Measurements from ENCODE around the gene NSD2. TPM values are rescaled to one million over a fixed set of nuclear protein-coding genes. Genes with fewer than 3 reads are reported as not detected.

Gene NSD2
- total RNA-seq, 1 donor from 2014 or later: 176 TPM

DNA sequence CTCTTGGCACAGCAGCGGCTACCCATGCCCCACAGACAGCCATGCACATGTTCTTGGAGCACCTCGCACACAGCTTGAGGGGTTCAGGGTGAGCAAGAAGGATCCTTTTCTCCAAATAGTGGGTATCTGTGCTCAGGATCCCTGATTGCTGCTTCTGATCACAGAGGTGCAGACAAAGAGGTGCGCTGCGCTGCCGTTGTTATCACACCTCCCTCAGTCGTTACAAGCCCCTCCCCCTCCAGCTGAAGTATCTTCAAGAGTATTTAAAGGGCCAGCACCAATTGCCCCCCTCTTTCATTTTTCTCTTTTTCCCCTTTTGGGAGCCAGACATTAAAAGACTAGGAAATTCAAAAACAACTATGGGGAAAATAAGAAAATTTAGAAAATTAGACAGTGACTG, 93.2 kb downstream of the NSD2 start:
- no peak overlapping the region for H3K4me3 ChIP-seq
- peaks cover under 1% of the 10 kb centered on the region for H3K4me1 Mint-ChIP-seq
- H3K4me3 Mint-ChIP-seq: no peak overlapping the region
- H3K27me3 Mint-ChIP-seq (ENCODE audit: insufficient read depth, low read depth): peaks cover 4% of the 10 kb centered on the region
- H3K9ac ChIP-seq: no peak overlapping the region
- no peak overlapping the region for H3K27ac ChIP-seq
- no peak overlapping the region for H3K27ac Mint-ChIP-seq
- TF ChIP-seq EZH2 (IDR thresholded peaks at IDR 0.05): no peak
- TF ChIP-seq EZH2phosphoT487 (IDR thresholded peaks at IDR 0.05): no peak
- TF ChIP-seq, protein P1, sequence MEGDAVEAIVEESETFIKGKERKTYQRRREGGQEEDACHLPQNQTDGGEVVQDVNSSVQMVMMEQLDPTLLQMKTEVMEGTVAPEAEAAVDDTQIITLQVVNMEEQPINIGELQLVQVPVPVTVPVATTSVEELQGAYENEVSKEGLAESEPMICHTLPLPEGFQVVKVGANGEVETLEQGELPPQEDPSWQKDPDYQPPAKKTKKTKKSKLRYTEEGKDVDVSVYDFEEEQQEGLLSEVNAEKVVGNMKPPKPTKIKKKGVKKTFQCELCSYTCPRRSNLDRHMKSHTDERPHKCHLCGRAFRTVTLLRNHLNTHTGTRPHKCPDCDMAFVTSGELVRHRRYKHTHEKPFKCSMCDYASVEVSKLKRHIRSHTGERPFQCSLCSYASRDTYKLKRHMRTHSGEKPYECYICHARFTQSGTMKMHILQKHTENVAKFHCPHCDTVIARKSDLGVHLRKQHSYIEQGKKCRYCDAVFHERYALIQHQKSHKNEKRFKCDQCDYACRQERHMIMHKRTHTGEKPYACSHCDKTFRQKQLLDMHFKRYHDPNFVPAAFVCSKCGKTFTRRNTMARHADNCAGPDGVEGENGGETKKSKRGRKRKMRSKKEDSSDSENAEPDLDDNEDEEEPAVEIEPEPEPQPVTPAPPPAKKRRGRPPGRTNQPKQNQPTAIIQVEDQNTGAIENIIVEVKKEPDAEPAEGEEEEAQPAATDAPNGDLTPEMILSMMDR (IDR thresholded peaks at IDR 0.05): no peak
- H3K79me2 ChIP-seq (ENCODE audit: low read depth): peaks cover 11% of the 10 kb centered on the region
- peaks cover 5% of the 10 kb centered on the region for H3F3A ChIP-seq (ENCODE audit: low read depth)
- H3K36me3 Mint-ChIP-seq: peaks cover 67% of the 10 kb centered on the region
- no peaks in the 10 kb centered on the region for H3K9me3 Mint-ChIP-seq
- no peaks in the 10 kb centered on the region for H3K9me3 ChIP-seq (ENCODE audit: low read depth)
- no peak overlapping the region for H3K4me2 ChIP-seq
- H4K20me1 ChIP-seq (ENCODE audit: low read depth): peaks cover 9% of the 10 kb centered on the region
- no peak overlapping the region for H2AFZ ChIP-seq (replicated peaks)
- H3K36me3 ChIP-seq: peaks cover 4% of the 10 kb centered on the region
- DNase-seq (ENCODE audit: low spot score): no peak
- no peaks in the 10 kb centered on the region for H3K4me1 ChIP-seq
- no peaks in the 10 kb centered on the region for H3K27me3 ChIP-seq

GRCh38 chr4:1964971-1965370, 93.8 kb downstream of the NSD2 start:
- H2AFZ ChIP-seq (replicated peaks): no peak overlapping the region
- peaks cover 4% of the 10 kb centered on the region for H3K36me3 ChIP-seq
- peaks cover 11% of the 10 kb centered on the region for H3K79me2 ChIP-seq (ENCODE audit: low read depth)
- H3K9me3 Mint-ChIP-seq: no peaks in the 10 kb centered on the region
- H3K4me1 ChIP-seq: no peaks in the 10 kb centered on the region
- no peak overlapping the region for H3K4me3 Mint-ChIP-seq
- no peak overlapping the region for H3K9ac ChIP-seq
- H3K4me3 ChIP-seq: no peak overlapping the region
- peaks cover 9% of the 10 kb centered on the region for H4K20me1 ChIP-seq (ENCODE audit: low read depth)
- H3K9me3 ChIP-seq (ENCODE audit: low read depth): no peaks in the 10 kb centered on the region
- H3F3A ChIP-seq (ENCODE audit: low read depth): peaks cover 5% of the 10 kb centered on the region
- no peak overlapping the region for H3K27ac ChIP-seq
- peaks cover 4% of the 10 kb centered on the region for H3K27me3 Mint-ChIP-seq (ENCODE audit: insufficient read depth, low read depth)
- H3K36me3 Mint-ChIP-seq: peaks cover 68% of the 10 kb centered on the region
- no peak for DNase-seq (ENCODE audit: low spot score)
- TF ChIP-seq, protein P1 (IDR thresholded peaks at IDR 0.05): no peak
- TF ChIP-seq EZH2 (IDR thresholded peaks at IDR 0.05) (no peak), EZH2phosphoT487 (IDR thresholded peaks at IDR 0.05) (no peak)
- H3K27me3 ChIP-seq: no peaks in the 10 kb centered on the region
- no peak overlapping the region for H3K4me2 ChIP-seq
- no peak overlapping the region for H3K27ac Mint-ChIP-seq
- H3K4me1 Mint-ChIP-seq: no peaks in the 10 kb centered on the region

- DNase-seq (ENCODE audit: low spot score): no peak
- peaks cover 5% of the 10 kb centered on the region for H3F3A ChIP-seq (ENCODE audit: low read depth)
- Mint-ChIP-seq H3K27me3 (ENCODE audit: insufficient read depth, low read depth) (peaks cover 7% of the 10 kb centered on the region), H3K9me3 (no peaks in the 10 kb centered on the region), H3K4me1 (no peaks in the 10 kb centered on the region), H3K27ac (no peak overlapping the region), H3K36me3 (peaks cover 60% of the 10 kb centered on the region), H3K4me3 (no peak overlapping the region)
- TF ChIP-seq EZH2phosphoT487 (IDR thresholded peaks at IDR 0.05) (no peak), EZH2 (IDR thresholded peaks at IDR 0.05) (no peak)
- TF ChIP-seq, protein P1 (IDR thresholded peaks at IDR 0.05): no peak
- H3K4me3 ChIP-seq: no peak overlapping the region
- H3K4me1 ChIP-seq: no peaks in the 10 kb centered on the region
- H3K27me3 ChIP-seq: no peaks in the 10 kb centered on the region
- peaks cover 4% of the 10 kb centered on the region for H3K36me3 ChIP-seq
- H3K9ac ChIP-seq: no peak overlapping the region
- no peaks in the 10 kb centered on the region for H3K9me3 ChIP-seq (ENCODE audit: low read depth)
- no peak overlapping the region for H3K4me2 ChIP-seq
- H3K27ac ChIP-seq: no peak overlapping the region
- peaks cover 11% of the 10 kb centered on the region for H3K79me2 ChIP-seq (ENCODE audit: low read depth)
- H4K20me1 ChIP-seq (ENCODE audit: low read depth): peaks cover 11% of the 10 kb centered on the region
- no peak overlapping the region for H2AFZ ChIP-seq (replicated peaks)
Measured at GRCh38 chr4:1967512-1968149, 96.4 kb downstream of the NSD2 start.
